HTR-8/SVneo (cell line): ENCODE measurements around the gene GTF3A.
"Not testable (repeated sequence)": the region's sequence is repeated elsewhere in the genome, so short reads cannot be mapped to it uniquely, and the experiment has no call there.

Experiments used
- DNase-seq: peaks from one replicate; pipeline ENCODE4 v3.0.0; 2011; ENCODE audit warnings: low spot score, mixed read lengths; ENCODE audit not compliant: insufficient read length
- FAIRE-seq: peaks from 2 replicates; lab custom pipeline; 2011; peaks lifted over from hg19 to GRCh38; lab: Jason Lieb, UNC

GTF3A gene

GRCh38 chr13:27424246-27425157, at the start of gene GTF3A:
TSS of gene GTF3A (plus strand) at chr13:27424619.
- FAIRE-seq, result no peak

GRCh38 chr13:27374650-27375049, 49.8 kb upstream of the GTF3A start:
- FAIRE-seq (no peak), DNase-seq (peak; percentile 64)

More at GRCh38 chr13:27424246-27425157, at the start of gene GTF3A:
- DNase-seq, result peak; percentile 81

GRCh38 chr13:27375686-27376326, 48.6 kb upstream of the GTF3A start:
- DNase-seq (peak; percentile 43), FAIRE-seq (no peak)

DNA sequence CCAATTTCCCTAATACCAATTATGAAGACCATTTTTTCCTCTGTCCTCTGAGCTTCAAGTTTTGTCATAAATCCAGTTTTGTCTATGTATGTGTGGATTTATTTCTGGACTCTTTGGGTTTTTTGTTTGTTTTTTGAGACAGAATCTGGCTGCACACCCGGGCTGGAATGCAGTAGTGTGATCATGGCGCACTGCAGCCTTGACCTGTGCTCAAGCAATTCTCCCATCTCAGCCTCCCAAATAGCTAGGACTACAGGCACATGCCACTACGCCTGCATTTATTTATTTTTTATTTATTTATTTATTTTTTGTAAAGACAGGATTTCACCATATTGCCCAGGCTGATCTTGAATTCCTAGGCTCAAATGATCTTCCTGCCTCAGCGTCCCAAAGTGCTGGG, 45.3 kb upstream of the GTF3A start:
- FAIRE-seq, result no peak

DNA sequence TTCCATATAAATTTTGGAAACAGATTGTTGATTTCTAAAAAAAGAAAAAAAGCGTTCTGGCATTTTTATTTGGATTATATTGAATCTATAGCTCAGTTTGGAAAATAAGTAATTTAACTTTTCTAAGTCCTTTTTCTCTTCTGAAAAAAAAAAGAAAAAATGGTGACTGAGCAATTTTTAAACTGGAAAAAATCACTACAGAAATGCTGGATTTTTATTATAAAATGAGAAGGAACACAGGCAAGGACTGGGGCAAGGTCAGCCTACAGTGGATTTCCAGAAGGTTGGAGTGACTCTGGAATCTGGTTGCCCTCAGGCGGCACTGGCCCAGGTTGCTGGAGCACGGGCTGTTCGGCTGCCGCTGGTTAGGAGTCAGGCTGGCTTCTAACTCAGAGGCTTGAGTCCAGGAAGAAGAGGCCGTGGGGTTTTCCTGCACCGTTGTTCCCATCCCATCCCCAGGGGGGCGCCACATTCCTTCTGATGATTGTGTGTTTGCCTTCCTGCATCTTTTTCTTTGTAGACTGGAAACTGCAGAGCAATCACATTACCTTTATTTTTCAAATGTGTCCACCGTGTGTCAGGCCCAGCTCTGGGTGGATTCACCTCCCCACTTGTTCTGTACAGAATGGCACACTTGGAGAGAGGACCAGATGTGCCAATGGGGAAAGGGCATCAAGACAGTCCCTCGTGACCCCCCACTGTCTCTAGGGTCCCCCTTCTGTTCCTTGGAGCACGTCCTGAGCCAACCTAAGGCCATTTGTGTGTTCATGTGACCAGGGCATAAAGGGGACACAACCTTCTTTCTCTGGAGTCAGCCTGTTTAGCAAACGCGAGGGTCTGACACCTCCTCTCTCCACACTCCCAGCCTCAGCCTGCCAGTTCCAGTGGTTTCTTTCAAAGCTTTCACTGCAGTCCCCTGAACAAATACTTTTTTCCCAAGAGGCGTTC, 44.5 kb upstream of the GTF3A start:
- peak; percentile 48 for DNase-seq
- FAIRE-seq, result no peak

More for the DNA sequence above, 45.3 kb upstream of the GTF3A start:
- DNase-seq, result no peak

- DNase-seq (no peak), FAIRE-seq (no peak)
These were observed 42.8 kb upstream of the GTF3A start for GRCh38 chr13:27381601-27382000.

GRCh38 chr13:27383104-27383921, 41.1 kb upstream of the GTF3A start:
- no peak for DNase-seq
- no peak for FAIRE-seq

DNA sequence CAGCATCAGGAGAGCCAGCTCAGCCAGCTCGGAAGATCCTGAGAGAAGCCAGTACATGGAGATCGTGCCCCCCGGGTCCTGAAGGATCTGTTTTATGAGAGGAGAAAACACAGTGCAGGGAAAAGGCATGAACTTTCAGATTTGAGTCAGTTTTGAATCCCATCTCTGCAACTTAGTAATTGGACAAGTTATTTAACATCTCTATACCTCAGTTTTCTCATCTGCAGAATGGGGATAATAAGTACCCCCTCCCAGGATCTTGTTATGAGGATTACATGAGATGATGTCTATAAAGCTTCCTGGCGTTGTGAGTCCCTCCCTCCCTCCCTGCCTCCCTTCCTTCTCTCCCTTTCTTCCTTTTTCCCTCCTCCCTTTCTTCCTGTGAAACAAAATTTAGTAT, 40.1 kb upstream of the GTF3A start:
- DNase-seq (no peak), FAIRE-seq (no peak)

DNA sequence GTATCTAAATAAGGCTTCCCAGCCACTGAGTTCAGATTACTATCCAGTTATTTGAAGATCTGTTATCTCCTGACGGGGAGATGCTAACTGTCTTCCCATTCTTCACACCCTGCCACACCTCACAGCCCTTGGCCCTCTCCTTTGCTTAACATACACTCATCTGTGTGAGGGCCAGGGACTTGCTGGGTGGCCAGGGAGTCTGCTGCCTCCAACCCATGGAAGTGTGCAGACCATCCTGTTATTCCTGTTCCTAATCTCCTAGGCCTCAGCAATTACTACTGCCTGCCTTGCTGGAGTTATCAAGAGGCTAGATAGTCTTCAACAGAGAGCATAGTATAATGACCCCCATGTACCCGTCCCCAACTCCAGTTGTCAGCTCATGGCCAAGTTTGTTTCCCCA, 36.2 kb upstream of the GTF3A start:
- DNase-seq, result no peak
- FAIRE-seq, result no peak

GRCh38 chr13:27389891-27390290, 34.5 kb upstream of the GTF3A start:
- DNase-seq (no peak), FAIRE-seq (no peak)

DNA sequence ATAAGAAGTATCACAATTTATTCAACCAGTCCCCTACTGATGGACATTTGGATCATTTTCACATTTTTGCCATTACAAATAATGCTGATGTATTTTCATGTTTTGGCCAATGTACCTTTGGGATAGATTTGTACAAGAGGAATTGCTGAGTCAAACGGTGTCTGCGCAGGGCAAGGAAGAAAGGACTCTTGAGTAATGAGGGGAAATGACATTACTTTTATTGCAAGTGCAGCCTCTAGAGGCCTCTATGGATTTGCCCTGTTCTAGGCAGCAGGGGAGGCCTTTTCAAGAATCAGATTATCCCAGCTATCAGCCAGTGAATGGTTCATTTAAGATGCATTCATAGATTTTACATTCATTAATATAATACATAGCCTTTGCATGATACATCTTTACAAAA, 32.9 kb upstream of the GTF3A start:
- FAIRE-seq, result no peak
- DNase-seq, result no peak

DNA sequence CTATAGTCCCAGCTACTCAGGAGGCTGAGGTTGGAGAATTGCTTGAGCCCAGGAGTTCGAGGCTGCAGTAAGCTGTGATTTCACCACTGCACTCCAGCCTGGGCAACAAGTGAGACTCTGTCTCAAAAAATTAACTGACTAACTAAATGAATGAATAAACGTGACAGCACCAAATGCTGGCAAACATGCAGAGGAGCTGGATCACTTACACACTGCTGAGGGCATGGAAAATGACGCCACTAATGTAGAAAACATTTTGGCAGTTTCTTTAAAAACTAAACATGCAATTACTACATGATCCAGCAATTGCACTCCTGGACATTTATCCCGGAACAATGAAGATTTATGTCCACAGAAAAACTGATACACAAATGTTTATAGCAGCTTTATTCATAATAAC, 31.3 kb upstream of the GTF3A start:
- FAIRE-seq, result no peak
- no peak for DNase-seq

DNA sequence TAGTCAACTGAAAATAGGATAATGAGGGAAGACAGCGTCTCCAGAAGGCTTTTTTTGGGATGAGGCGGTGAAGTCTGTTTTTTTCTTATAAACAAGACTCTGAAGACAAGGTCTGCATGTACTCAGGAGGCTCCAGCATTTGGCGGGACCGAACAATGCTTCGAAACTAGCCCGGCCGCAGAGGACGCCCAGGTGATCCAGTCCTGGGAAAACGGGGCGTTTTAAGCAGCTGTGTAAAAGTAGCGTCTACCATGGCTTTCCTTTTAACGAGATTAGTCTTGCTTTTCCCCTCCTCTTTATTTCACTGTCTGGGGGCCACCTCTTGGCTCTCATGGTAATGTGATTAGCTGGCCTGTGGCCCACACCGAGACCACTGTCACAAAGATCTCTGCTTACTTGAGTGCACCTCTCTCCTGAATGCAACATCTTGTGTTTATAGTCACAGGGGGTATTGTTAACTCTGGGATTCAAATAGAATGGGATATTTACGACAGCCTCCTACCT, 29.4 kb upstream of the GTF3A start:
- FAIRE-seq (no peak), DNase-seq (no peak)

GRCh38 chr13:27396252-27396846, 28.1 kb upstream of the GTF3A start:
- no peak for FAIRE-seq
- no peak for DNase-seq

GRCh38 chr13:27398360-27398759, 26.1 kb upstream of the GTF3A start:
- no peak for DNase-seq
- FAIRE-seq, result no peak

GRCh38 chr13:27400405-27400804, 24.0 kb upstream of the GTF3A start:
- not testable (repeated sequence) for DNase-seq, FAIRE-seq

GRCh38 chr13:27401210-27401609, 23.2 kb upstream of the GTF3A start:
- FAIRE-seq, result no peak

DNA sequence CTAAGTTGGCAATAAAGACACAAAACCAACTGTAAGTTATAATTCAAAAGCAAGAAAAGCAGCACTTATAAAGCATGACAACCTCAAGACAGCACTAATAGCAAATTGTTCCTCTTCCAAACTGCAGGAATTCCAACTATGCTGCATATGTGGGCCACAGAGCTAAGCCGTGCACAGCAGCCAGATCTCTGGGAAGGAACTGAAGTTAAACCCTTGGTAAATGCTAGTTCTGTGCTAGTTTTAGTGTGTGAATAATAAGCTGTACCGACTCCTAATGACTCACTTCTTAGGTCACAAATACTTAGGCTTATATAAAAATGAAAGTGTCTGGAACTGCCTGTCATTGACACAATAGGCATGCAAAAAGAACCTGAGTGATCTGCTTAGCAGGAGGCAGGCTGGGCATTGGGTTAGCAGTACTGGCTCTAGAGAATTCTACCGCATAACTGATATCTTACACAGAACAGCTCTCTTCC, 21.2 kb upstream of the GTF3A start:
- no peak for FAIRE-seq
- peak; percentile 28 for DNase-seq

More at GRCh38 chr13:27401210-27401609, 23.2 kb upstream of the GTF3A start:
- DNase-seq, result no peak
